CD4-positive, alpha-beta memory T cell (primary cell): ENCODE results near the gene EME1. TPM values are rescaled to one million over a fixed set of nuclear protein-coding genes. Genes with fewer than 3 reads are reported as not detected.

Experiments
- CTCF ChIA-PET: fragments of 350-600 bp; sonication (Branson Sonifier 250); formaldehyde crosslinking; loops from one replicate; lab custom pipeline; 2021; ENCODE audit warnings: inconsistent platforms; ENCODE audit not compliant: partially characterized antibody; lab: Charles Lee
- POLR2A ChIA-PET: fragments of 350-600 bp; sonication (Branson Sonifier 250); formaldehyde crosslinking; loops from one replicate; lab custom pipeline; 2021; ENCODE audit not compliant: partially characterized antibody; lab: Charles Lee
- DNase-seq, 5 donors: peaks; one replicate each; pipeline versions ENCODE4 v3.0.0 to v3.0.0-alpha.2; 2020 to 2022; ENCODE audit warnings: mixed read lengths in 1 of 5
- H3K27ac ChIP-seq: one replicate; pipeline ENCODE4 v1.7.0; 2013; ENCODE audit warnings: low read depth, low read length
- H3K27me3 ChIP-seq: 2 replicates; pipeline ENCODE4 v1.7.0; 2013; ENCODE audit warnings: mild to moderate bottlenecking, low read length, moderate library complexity; ENCODE audit not compliant: insufficient read depth
- H3K36me3 ChIP-seq: 2 replicates; pipeline ENCODE4 v1.7.0; 2013; ENCODE audit warnings: mild to moderate bottlenecking, low read length, moderate library complexity; ENCODE audit not compliant: insufficient read depth
- H3K4me1 ChIP-seq: 2 replicates; pipeline ENCODE4 v1.7.0; 2013; ENCODE audit warnings: mild to moderate bottlenecking, low read length, moderate library complexity; ENCODE audit not compliant: insufficient read depth
- H3K4me3 ChIP-seq, 2 donors: one replicate each; pipeline ENCODE4 v1.7.0; 2013; ENCODE audit warnings: low read length in 2 of 2, mild to moderate bottlenecking in 1 of 2
- H3K9me3 ChIP-seq, 2 donors: one replicate each; pipeline ENCODE4 v1.7.0; 2013; ENCODE audit warnings: low read length in 2 of 2, control low read depth in 1 of 2; ENCODE audit not compliant: control insufficient read depth in 1 of 2
- H3K27ac Mint-ChIP-seq, 7 donors: one replicate each; pipeline ENCODE4 v1.8.0; 2020 to 2021; ENCODE audit warnings: mixed read lengths in 7 of 7, mild to moderate bottlenecking in 6 of 7, inconsistent platforms in 3 of 7, moderate library complexity in 3 of 7
- H3K27me3 Mint-ChIP-seq, 2 donors: one replicate each; pipeline ENCODE4 v1.8.0; 2020 to 2021; ENCODE audit warnings: mixed read lengths in 2 of 2
- H3K36me3 Mint-ChIP-seq, 2 donors: one replicate each; pipeline ENCODE4 v1.8.0; 2020 to 2021; ENCODE audit warnings: mixed read lengths in 2 of 2, inconsistent platforms in 1 of 2, mild to moderate bottlenecking in 1 of 2
- H3K4me1 Mint-ChIP-seq, 4 donors: one replicate each; pipeline ENCODE4 v1.8.0; 2020 to 2021; ENCODE audit warnings: mixed read lengths in 4 of 4, mild to moderate bottlenecking in 1 of 4
- H3K4me3 Mint-ChIP-seq, 8 donors: one replicate each; pipeline ENCODE4 v1.8.0; 2020 to 2021; ENCODE audit warnings: mixed read lengths in 8 of 8, mild to moderate bottlenecking in 7 of 8, moderate library complexity in 6 of 8, inconsistent platforms in 3 of 8
- H3K9me3 Mint-ChIP-seq, 8 donors: one replicate each; pipeline ENCODE4 v1.8.0; 2020 to 2021; ENCODE audit warnings: mixed read lengths in 8 of 8, mild to moderate bottlenecking in 5 of 8, inconsistent platforms in 3 of 8, moderate library complexity in 1 of 8
- intact Hi-C: fragments of 100-400 bp; cut with micrococcal nuclease; formaldehyde crosslinking; loops from one replicate; pipeline ENCODE4 v1.15.1; 2023
- polyA plus RNA-seq, 2 donors: library from polyadenylated mRNA; unstranded; fragments of 300-500 nt; fragmentation: Illumina TruSeq; gene quantifications; one replicate each; pipeline ENCODE4 v1.2.3, GENCODE V29; 2021
- total RNA-seq, 2 experiments: library from RNA; stranded (reverse); gene quantifications; one replicate each; pipeline ENCODE4 v1.2.3, GENCODE V29; 2021

Gene EME1
- total and polyA plus RNA-seq, 4 experiments from 2014 or later: 0.13 to 0.89 (median 0.41) TPM; not detected in 1

GRCh38 chr17:50348522-50349242 lies 24.3 kb upstream of the EME1 start:
- peak overlapping the region in 6 of 8 donors; percentile 53 to 87 (median 63) for H3K4me3 Mint-ChIP-seq
- H3K4me3 ChIP-seq: no peak overlapping the region
- intact Hi-C loops: loop anchor here (5.0 kb wide), 1 partner anchor 251 kb away; the partner anchor contains the start of gene PDK2
- H3K27ac ChIP-seq: no peak overlapping the region
- H3K27ac Mint-ChIP-seq: peak overlapping the region; percentile 54 to 89 (median 82)
- H3K36me3 ChIP-seq: no peaks in the 10 kb centered on the region
- peaks cover 10 to 23% of the 10 kb centered on the region in 2 donors for H3K36me3 Mint-ChIP-seq
- H3K27me3 Mint-ChIP-seq: no peaks in the 10 kb centered on the region
- DNase-seq: no peak
- H3K9me3 ChIP-seq: no peaks in the 10 kb centered on the region
- ChIA-PET CTCF (interaction anchor here (2.1 to 5.6 kb wide), 2 partner anchors 13 to 48 kb away, joined by 7 to 35 read pairs; partner anchors contain the start of gene LRRC59), POLR2A (interaction anchor here (1.2 to 1.4 kb wide), 2 partner anchors 11 to 48 kb away, joined by 3 read pairs; partner anchors contain the start of gene LRRC59)
- H3K4me1 ChIP-seq: peaks cover 31% of the 10 kb centered on the region
- no peaks in the 10 kb centered on the region for H3K9me3 Mint-ChIP-seq
- peaks cover 30 to 67% (median 37%) of the 10 kb centered on the region in 4 donors for H3K4me1 Mint-ChIP-seq
- no peaks in the 10 kb centered on the region for H3K27me3 ChIP-seq

GRCh38 chr17:50349243-50349600 lies 23.8 kb upstream of the EME1 start:
- H3K9me3 ChIP-seq: no peaks in the 10 kb centered on the region
- H3K27ac Mint-ChIP-seq: peak overlapping the region in 4 of 7 donors; percentile 66 to 82 (median 74)
- no peaks in the 10 kb centered on the region for H3K27me3 Mint-ChIP-seq
- peak overlapping the region in 3 of 8 donors; percentile 29 to 61 (median 53) for H3K4me3 Mint-ChIP-seq
- no peaks in the 10 kb centered on the region for H3K27me3 ChIP-seq
- intact Hi-C loops: loop anchor here (5.0 kb wide), 1 partner anchor 252 kb away; the partner anchor contains the start of gene PDK2
- H3K27ac ChIP-seq: no peak overlapping the region
- no peaks in the 10 kb centered on the region for H3K9me3 Mint-ChIP-seq
- POLR2A ChIA-PET: no interaction called here
- peaks cover 31% of the 10 kb centered on the region for H3K4me1 ChIP-seq
- H3K36me3 ChIP-seq: no peaks in the 10 kb centered on the region
- no peak for DNase-seq
- CTCF ChIA-PET: interaction anchor here (2.1 to 5.6 kb wide), 2 partner anchors 12 to 48 kb away, joined by 7 to 35 read pairs; partner anchors contain the start of gene LRRC59
- H3K36me3 Mint-ChIP-seq: peaks cover 10 to 26% of the 10 kb centered on the region in 2 donors
- H3K4me3 ChIP-seq: no peak overlapping the region
- peaks cover 30 to 67% (median 37%) of the 10 kb centered on the region in 4 donors for H3K4me1 Mint-ChIP-seq

- peak overlapping the region in 5 of 7 donors; percentile 9 to 76 (median 68) for H3K27ac Mint-ChIP-seq
- Histone ChIP-seq H3K36me3 (peaks cover 8% of the 10 kb centered on the region), H3K27ac (no peak overlapping the region), H3K27me3 (no peaks in the 10 kb centered on the region), H3K4me1 (peaks cover 21% of the 10 kb centered on the region), H3K4me3 (no peak overlapping the region), H3K9me3 (no peaks in the 10 kb centered on the region)
- peak overlapping the region in 1 of 8 donors; percentile 31 for H3K4me3 Mint-ChIP-seq
- CTCF ChIA-PET: interaction anchor here (2.0 kb wide), 1 partner anchor 11 kb away, joined by 8 read pairs; no protein-coding TSS in a partner anchor
- H3K4me1 Mint-ChIP-seq: peaks cover 27 to 52% (median 28%) of the 10 kb centered on the region in 4 donors
- no peaks in the 10 kb centered on the region for H3K9me3 Mint-ChIP-seq
- POLR2A ChIA-PET: interaction anchor here (0.7 kb wide), 1 partner anchor 11 kb away, joined by 3 read pairs; no protein-coding TSS in a partner anchor
- intact Hi-C loops: no loop called here
- no peaks in the 10 kb centered on the region for H3K27me3 Mint-ChIP-seq
- H3K36me3 Mint-ChIP-seq: peaks cover 10 to 36% of the 10 kb centered on the region in 2 donors
- DNase-seq: no peak
Measured at GRCh38 chr17:50350733-50351132, 22.3 kb upstream of the EME1 start.

- Mint-ChIP-seq H3K36me3 (peaks cover 10 to 40% of the 10 kb centered on the region in 2 donors), H3K4me1 (peaks cover 21 to 37% (median 26%) of the 10 kb centered on the region in 4 donors)
- intact Hi-C loops: no loop called here
Measured at GRCh38 chr17:50352072-50352692, 20.8 kb upstream of the EME1 start.

GRCh38 chr17:50352693-50353599 lies 20.1 kb upstream of the EME1 start:
- POLR2A ChIA-PET: interaction anchor here (0.6 to 1.3 kb wide), 2 partner anchors 9 to 44 kb away, joined by 3 read pairs; partner anchors contain the start of gene LRRC59
- H3K27ac Mint-ChIP-seq: peak overlapping the region in 2 of 7 donors; percentile 53 to 70
- Histone ChIP-seq H3K36me3 (peaks cover 24% of the 10 kb centered on the region), H3K4me3 (no peak overlapping the region), H3K9me3 (no peaks in the 10 kb centered on the region), H3K27me3 (no peaks in the 10 kb centered on the region), H3K4me1 (peaks cover 8% of the 10 kb centered on the region), H3K27ac (no peak overlapping the region)
- CTCF ChIA-PET: interaction anchor here (1.2 to 2.0 kb wide), 2 partner anchors 9 to 45 kb away, joined by 3 to 8 read pairs; partner anchors contain the start of gene LRRC59
- no peak overlapping the region for H3K4me3 Mint-ChIP-seq
- peaks cover 14 to 30% (median 21%) of the 10 kb centered on the region in 4 donors for H3K4me1 Mint-ChIP-seq
- DNase-seq: no peak
- peaks cover 10 to 43% of the 10 kb centered on the region in 2 donors for H3K36me3 Mint-ChIP-seq
- no peaks in the 10 kb centered on the region for H3K9me3 Mint-ChIP-seq
- intact Hi-C loops: no loop called here
- no peaks in the 10 kb centered on the region for H3K27me3 Mint-ChIP-seq

More at GRCh38 chr17:50352072-50352692, 20.8 kb upstream of the EME1 start:
- CTCF ChIA-PET: interaction anchor here (1.2 to 2.0 kb wide), 2 partner anchors 10 to 45 kb away, joined by 3 to 8 read pairs; partner anchors contain the start of gene LRRC59
- H3K4me3 ChIP-seq: no peak overlapping the region
- peaks cover 15% of the 10 kb centered on the region for H3K4me1 ChIP-seq
- no peaks in the 10 kb centered on the region for H3K9me3 Mint-ChIP-seq
- H3K36me3 ChIP-seq: peaks cover 21% of the 10 kb centered on the region
- POLR2A ChIA-PET: interaction anchor here (0.6 to 1.3 kb wide), 2 partner anchors 8 to 45 kb away, joined by 3 read pairs; partner anchors contain the start of gene LRRC59
- H3K4me3 Mint-ChIP-seq: no peak overlapping the region
- no peak overlapping the region for H3K27ac ChIP-seq
- H3K9me3 ChIP-seq: no peaks in the 10 kb centered on the region
- DNase-seq: no peak
- H3K27me3 Mint-ChIP-seq: no peaks in the 10 kb centered on the region
- no peaks in the 10 kb centered on the region for H3K27me3 ChIP-seq
- H3K27ac Mint-ChIP-seq: peak overlapping the region in 2 of 7 donors; percentile 76 to 78

GRCh38 chr17:50353600-50354195 lies 19.3 kb upstream of the EME1 start:
- Histone ChIP-seq H3K27me3 (no peaks in the 10 kb centered on the region), H3K4me3 (no peak overlapping the region), H3K27ac (no peak overlapping the region), H3K36me3 (peaks cover 29% of the 10 kb centered on the region), H3K9me3 (no peaks in the 10 kb centered on the region), H3K4me1 (peaks cover under 1% of the 10 kb centered on the region)
- Mint-ChIP-seq H3K27me3 (no peaks in the 10 kb centered on the region), H3K36me3 (peaks cover 12 to 43% of the 10 kb centered on the region in 2 donors), H3K9me3 (no peaks in the 10 kb centered on the region), H3K27ac (no peak overlapping the region), H3K4me1 (peaks cover 6 to 22% (median 15%) of the 10 kb centered on the region in 4 donors), H3K4me3 (no peak overlapping the region)
- intact Hi-C loops: no loop called here
- POLR2A ChIA-PET: interaction anchor here (1.0 to 1.4 kb wide), 2 partner anchors 19 to 44 kb away, joined by 3 to 4 read pairs; partner anchors contain the start of genes EME1, LRRC59 and MRPL27
- CTCF ChIA-PET: no interaction called here
- no peak for DNase-seq
